ENCODE measurements around the gene HAL. TPM values are rescaled to one million over a fixed set of nuclear protein-coding genes. Genes with fewer than 3 reads are reported as not detected.

The HAL gene
- total and polyA plus RNA-seq, 2 of the 4 experiments (the other 2 are of a cell fraction) = under 0.01 to 0.02 TPM

GRCh38 chr12:95974358-95974757, 21.8 kb downstream of the HAL start:
- H2BK120ac ChIP-seq (ENCODE audit: low read depth, low read length) = no peak overlapping the region
- H2BK20ac ChIP-seq (ENCODE audit: low read depth, low read length) = no peak overlapping the region
- dilution Hi-C loops (cut with HindIII; ENCODE audit: low sequenced_read_pairs, unreplicated experiment) (no loop called here), in situ Hi-C loops (cut with MboI; ENCODE audit: low sequenced_read_pairs) (no loop called here), intact Hi-C loops (cut with micrococcal nuclease) (no loop called here)
- DNase-seq = no peak
- no peak overlapping the region for H3K14ac ChIP-seq (replicated peaks; ENCODE audit: low read depth, low read length)
- H4K20me1 ChIP-seq (ENCODE audit: insufficient read depth, low read length) = no peaks in the 10 kb centered on the region
- no peak overlapping the region for H2AK5ac ChIP-seq (ENCODE audit: low read depth, low read length)
- no peak overlapping the region for H3K4me2 ChIP-seq (ENCODE audit: low read depth, low read length)
- no peak overlapping the region for H3K27ac ChIP-seq (ENCODE audit: insufficient read depth, low read length)
- no TSS peak for BruUV-seq (replicated peaks)
- no CpG with 5 or more reads among the region's 2 CpGs for WGBS, 2 experiments (ENCODE audit: extremely low coverage in 2 of 2, insufficient read length in 1 of 2)
- H3K4me1 ChIP-seq (ENCODE audit: control insufficient read depth, insufficient read depth, low read length) = no peaks in the 10 kb centered on the region
- no peak overlapping the region for H3K18ac ChIP-seq (ENCODE audit: low read depth, low read length)
- H2BK15ac ChIP-seq (ENCODE audit: low read depth, low read length) = no peak overlapping the region
- no peak overlapping the region for H2AFZ ChIP-seq (replicated peaks; ENCODE audit: low read length, poor library complexity)
- H2AK9ac ChIP-seq (replicated peaks; ENCODE audit: low read depth, low read length, poor library complexity) = no peak overlapping the region
- no peak overlapping the region for H3K9ac ChIP-seq (ENCODE audit: low read depth, low read length)
- no peak for ATAC-seq (ENCODE audit: low read depth)
- no peak overlapping the region for H3K23ac ChIP-seq (ENCODE audit: low read depth, low read length)
- H3K36me3 ChIP-seq (ENCODE audit: control insufficient read depth, insufficient read depth, low read length) = no peaks in the 10 kb centered on the region
- no peaks in the 10 kb centered on the region for H3K9me3 ChIP-seq (ENCODE audit: control insufficient read depth, insufficient read depth, low read length)
- no peaks in the 10 kb centered on the region for H3K79me1 ChIP-seq (ENCODE audit: low read depth in 1 of 2, low read length in 2 of 2)
- no peak overlapping the region for H4K91ac ChIP-seq (ENCODE audit: insufficient read depth, low read depth, low read length)
- H3K9me1 ChIP-seq (ENCODE audit: insufficient read depth, low read length) = no peaks in the 10 kb centered on the region
- no peak overlapping the region for H3K4me3 ChIP-seq (ENCODE audit: insufficient read depth, low read depth, low read length)
- TF ChIP-seq CTCF (conservative IDR thresholded peaks at IDR 0.05; ENCODE audit: low read depth, low read length) = no peak
- peaks cover 12% of the 10 kb centered on the region for H3K27me3 ChIP-seq (ENCODE audit: control insufficient read depth, insufficient read depth, low read length)
- CTCF ChIA-PET = no interaction called here
- no peak overlapping the region for H4K8ac ChIP-seq (ENCODE audit: low read depth in 2 of 2, low read length in 2 of 2)
- H3K56ac ChIP-seq (ENCODE audit: extremely low read depth, insufficient read depth, low read length) = no peak overlapping the region
- no peak overlapping the region for H2BK5ac ChIP-seq (ENCODE audit: low read depth, low read length, poor library complexity, severe bottlenecking)
- no peak overlapping the region for H3K4ac ChIP-seq (ENCODE audit: low read depth, low read length)
- no peak overlapping the region for H4K5ac ChIP-seq (ENCODE audit: low read depth, low read length)
- POLR2A ChIA-PET (ENCODE audit: unreplicated experiment) = no interaction called here
